PFSK-1 (cell line): ENCODE results near the gene SHISA5.

Experiments
- FOXP2 ChIP-seq: optimal IDR thresholded peaks from 2 replicates; pipeline ENCODE3; 2011; ENCODE audit warnings: borderline replicate concordance, control low read depth, inconsistent platforms; ENCODE audit not compliant: insufficient read depth; ENCODE audit errors: extremely low read length, extremely low read depth
- POLR2AphosphoS5 ChIP-seq: IDR thresholded peaks from 2 replicates; pipeline ENCODE4 v1.6.1; 2012; ENCODE audit warnings: low read depth, mild to moderate bottlenecking, control low read depth, low read length, moderate library complexity
- REST ChIP-seq, 2 experiments: IDR thresholded peaks; 2 replicates each; pipeline versions ENCODE4 v1.6.1 to v1.8.0; 2011 to 2012; ENCODE audit warnings: low read depth in 2 of 2, low read length in 2 of 2, control low read depth in 1 of 2, inconsistent platforms in 1 of 2, mild to moderate bottlenecking in 1 of 2, moderate library complexity in 1 of 2; ENCODE audit not compliant: insufficient read depth in 1 of 2
- SIN3A ChIP-seq: IDR thresholded peaks from 2 replicates; pipeline ENCODE4 v1.6.1; 2012; ENCODE audit warnings: mild to moderate bottlenecking, low read length, moderate library complexity, borderline replicate concordance; ENCODE audit not compliant: insufficient read depth
- TAF1 ChIP-seq: IDR thresholded peaks from 2 replicates; pipeline ENCODE4 v1.6.1; 2012; ENCODE audit warnings: low read length, control low read depth, borderline replicate concordance; ENCODE audit not compliant: insufficient read depth

The SHISA5 gene

GRCh38 chr3:48418651-48419050 is 85.3 kb downstream of the SHISA5 start:
- no peak for TF ChIP-seq REST (IDR thresholded peaks at IDR 0.05; ENCODE audit: insufficient read depth in 1 of 2, low read depth in 2 of 2, low read length in 2 of 2)
- no peak for TF ChIP-seq TAF1
- no peak for TF ChIP-seq FOXP2
- TF ChIP-seq SIN3A: no peak

- TF ChIP-seq TAF1 (no peak), SIN3A (no peak), FOXP2 (no peak), REST (IDR thresholded peaks at IDR 0.05; ENCODE audit: insufficient read depth in 1 of 2, low read depth in 2 of 2, low read length in 2 of 2) (no peak), POLR2AphosphoS5 (no peak)
Observed at GRCh38 chr3:48418140-48418539, 85.8 kb downstream of the SHISA5 start.
